KMS-11 (cell line): ENCODE measurements around the gene SEMA6C.

Experiments used
- H2AFZ ChIP-seq: fragments of 200-600 bp; sonication (generic); 2 replicates; pipeline ENCODE4 v1.6.1; 2016; ENCODE audit warnings: antibody characterized with exemption, mixed run types, low read depth
- H3K27ac ChIP-seq: fragments of 200-600 bp; sonication (generic); 2 replicates; pipeline ENCODE4 v1.6.1; 2016; ENCODE audit warnings: mild to moderate bottlenecking, mixed run types
- H3K27me3 ChIP-seq: fragments of 200-600 bp; sonication (generic); 2 replicates; pipeline ENCODE4 v1.6.1; 2017; ENCODE audit warnings: mild to moderate bottlenecking, low read depth, mixed run types, moderate library complexity; ENCODE audit not compliant: insufficient read depth
- H3K36me3 ChIP-seq: fragments of 200-600 bp; sonication (generic); 2 replicates; pipeline ENCODE4 v1.6.1; 2017; ENCODE audit warnings: mild to moderate bottlenecking, mixed run types; ENCODE audit not compliant: insufficient read depth
- H3K4me1 ChIP-seq: fragments of 200-600 bp; sonication (generic); 2 replicates; pipeline ENCODE4 v1.6.1; 2016; ENCODE audit warnings: mild to moderate bottlenecking, low read depth, mixed run types; ENCODE audit not compliant: poor library complexity, severe bottlenecking
- H3K4me2 ChIP-seq: fragments of 200-600 bp; sonication (generic); 2 replicates; pipeline ENCODE4 v1.7.0; 2016; ENCODE audit warnings: mild to moderate bottlenecking, mixed run types
- H3K4me3 ChIP-seq: fragments of 200-600 bp; sonication (generic); IDR thresholded peaks from 2 replicates; pipeline ENCODE4 v1.6.1; 2017; ENCODE audit warnings: low read depth, low read length, mixed read lengths; ENCODE audit not compliant: insufficient read depth
- H3K79me2 ChIP-seq: fragments of 200-600 bp; sonication (generic); 2 replicates; pipeline ENCODE4 v1.6.1; 2016; ENCODE audit warnings: low read depth, mixed run types; ENCODE audit not compliant: insufficient read depth
- H3K9ac ChIP-seq: fragments of 200-600 bp; sonication (generic); 2 replicates; pipeline ENCODE4 v1.6.1; 2016; ENCODE audit warnings: mild to moderate bottlenecking, mixed run types
- H4K20me1 ChIP-seq: fragments of 200-600 bp; sonication (generic); 2 replicates; pipeline ENCODE4 v1.6.1; 2016; ENCODE audit warnings: mild to moderate bottlenecking, mixed run types; ENCODE audit not compliant: insufficient read depth
- CTCF ChIP-seq: fragments of 200-600 bp; sonication (generic); conservative IDR thresholded peaks from 2 replicates; pipeline ENCODE4 v1.6.1; 2017; ENCODE audit warnings: low read depth, mild to moderate bottlenecking, antibody characterized with exemption, low read length, moderate library complexity, mixed read lengths

SEMA6C gene

GRCh38 chr1:151131701-151132334 lies 14.6 kb downstream of the SEMA6C start:
- Histone ChIP-seq H2AFZ (no peak overlapping the region), H3K79me2 (no peaks in the 10 kb centered on the region), H3K9ac (no peak overlapping the region), H3K4me2 (no peak overlapping the region), H3K36me3 (no peaks in the 10 kb centered on the region), H3K27ac (no peak overlapping the region), H3K27me3 (no peaks in the 10 kb centered on the region), H3K4me1 (peaks cover 7% of the 10 kb centered on the region), H4K20me1 (no peaks in the 10 kb centered on the region), H3K4me3 (no peak overlapping the region)
- TF ChIP-seq CTCF: no peak

GRCh38 chr1:151130987-151131586 lies 15.3 kb downstream of the SEMA6C start:
- no peak for TF ChIP-seq CTCF
- no peak overlapping the region for H3K9ac ChIP-seq
- H3K36me3 ChIP-seq: no peaks in the 10 kb centered on the region
- H3K4me1 ChIP-seq: peaks cover 7% of the 10 kb centered on the region
- no peak overlapping the region for H3K4me3 ChIP-seq
- H4K20me1 ChIP-seq: no peaks in the 10 kb centered on the region
- no peaks in the 10 kb centered on the region for H3K27me3 ChIP-seq
- no peak overlapping the region for H3K4me2 ChIP-seq
- H3K79me2 ChIP-seq: no peaks in the 10 kb centered on the region
- no peak overlapping the region for H3K27ac ChIP-seq
- no peak overlapping the region for H2AFZ ChIP-seq

- Histone ChIP-seq H2AFZ (no peak overlapping the region), H3K27ac (no peak overlapping the region), H4K20me1 (no peaks in the 10 kb centered on the region), H3K4me2 (no peak overlapping the region), H3K9ac (no peak overlapping the region), H3K36me3 (no peaks in the 10 kb centered on the region), H3K4me3 (no peak overlapping the region), H3K79me2 (no peaks in the 10 kb centered on the region), H3K4me1 (no peaks in the 10 kb centered on the region), H3K27me3 (no peaks in the 10 kb centered on the region)
- TF ChIP-seq CTCF: no peak
Measured at GRCh38 chr1:151128800-151129199, 17.6 kb downstream of the SEMA6C start.

GRCh38 chr1:151124763-151125403 lies 21.5 kb downstream of the SEMA6C start:
- no peak overlapping the region for H2AFZ ChIP-seq
- H3K27ac ChIP-seq: no peak overlapping the region
- no peak overlapping the region for H3K4me3 ChIP-seq
- no peaks in the 10 kb centered on the region for H3K4me1 ChIP-seq
- H3K4me2 ChIP-seq: no peak overlapping the region
- no peaks in the 10 kb centered on the region for H4K20me1 ChIP-seq
- no peak for TF ChIP-seq CTCF
- H3K36me3 ChIP-seq: no peaks in the 10 kb centered on the region
- no peaks in the 10 kb centered on the region for H3K27me3 ChIP-seq
- H3K9ac ChIP-seq: no peak overlapping the region
- H3K79me2 ChIP-seq: no peaks in the 10 kb centered on the region
